SJCRH30 (cell line): Measurements from ENCODE around the gene ZEB2. TPM values are rescaled to one million over a fixed set of nuclear protein-coding genes. Genes with fewer than 3 reads are reported as not detected.
A peak's percentile ranks its signal among the peaks of the same experiment; 100 is the strongest.

ENCODE experiments used
- DNase-seq, 2 experiments: peaks; one replicate each; pipeline ENCODE4 v3.0.0-alpha.2; 2015 to 2020
- H3K27ac ChIP-seq: fragments of 250-450 bp; sonication (Bioruptor Pico); 2 replicates; pipeline ENCODE4 v1.5.1; 2020; ENCODE audit warnings: mild to moderate bottlenecking, moderate library complexity
- H3K27me3 ChIP-seq: fragments of 250-450 bp; sonication (Bioruptor Pico); 2 replicates; pipeline ENCODE4 v1.5.1; 2020; ENCODE audit warnings: mild to moderate bottlenecking, moderate library complexity
- H3K36me3 ChIP-seq: fragments of 250-450 bp; sonication (Bioruptor Pico); 2 replicates; pipeline ENCODE4 v1.5.1; 2020; ENCODE audit warnings: mild to moderate bottlenecking, moderate library complexity
- H3K4me1 ChIP-seq: fragments of 250-450 bp; sonication (Bioruptor Pico); 2 replicates; pipeline ENCODE4 v1.5.1; 2020; ENCODE audit warnings: mild to moderate bottlenecking, moderate library complexity
- H3K4me3 ChIP-seq: fragments of 250-450 bp; sonication (Bioruptor Pico); 2 replicates; pipeline ENCODE4 v1.5.1; 2020; ENCODE audit warnings: mild to moderate bottlenecking, moderate library complexity
- H3K9me3 ChIP-seq: fragments of 250-450 bp; sonication (Bioruptor Pico); replicated peaks from 2 replicates; pipeline ENCODE4 v1.5.1; 2020; ENCODE audit warnings: mild to moderate bottlenecking, moderate library complexity
- total RNA-seq: library from RNA; depleted of rRNA; stranded (reverse); fragments of >200 nt; shearing (Covaris generic); gene quantifications from 2 replicates; pipeline ENCODE4 v1.2.3, GENCODE V29; 2014

Gene ZEB2
- total RNA-seq, 1 experiment from 2014 or later: 69.1 TPM

DNA sequence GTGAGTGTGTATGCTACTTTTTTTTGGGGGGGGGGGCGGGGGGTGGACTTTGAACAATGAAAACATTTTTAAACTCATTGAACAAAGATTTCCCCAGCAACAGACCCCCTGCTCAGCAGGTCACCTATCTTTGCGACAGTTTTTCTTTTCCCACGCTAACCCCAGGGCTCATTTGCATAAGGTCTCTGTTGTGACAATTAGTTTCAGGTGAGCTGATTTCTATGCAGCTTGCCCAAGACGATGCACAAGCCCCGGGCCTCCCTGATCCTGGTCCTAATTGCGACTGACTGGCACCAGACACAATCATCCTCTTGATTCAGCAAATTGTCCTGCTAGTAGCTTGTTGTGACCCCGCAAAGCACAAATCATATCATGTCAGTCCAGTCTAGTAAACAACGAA lies 40.3 kb downstream of the ZEB2 start:
- no peak overlapping the region for H3K27ac ChIP-seq
- peaks cover 12% of the 10 kb centered on the region for H3K36me3 ChIP-seq
- H3K27me3 ChIP-seq: no peaks in the 10 kb centered on the region
- peaks cover 26% of the 10 kb centered on the region for H3K4me1 ChIP-seq
- H3K9me3 ChIP-seq: no peaks in the 10 kb centered on the region
- no peak overlapping the region for H3K4me3 ChIP-seq
- no peak for DNase-seq

DNA sequence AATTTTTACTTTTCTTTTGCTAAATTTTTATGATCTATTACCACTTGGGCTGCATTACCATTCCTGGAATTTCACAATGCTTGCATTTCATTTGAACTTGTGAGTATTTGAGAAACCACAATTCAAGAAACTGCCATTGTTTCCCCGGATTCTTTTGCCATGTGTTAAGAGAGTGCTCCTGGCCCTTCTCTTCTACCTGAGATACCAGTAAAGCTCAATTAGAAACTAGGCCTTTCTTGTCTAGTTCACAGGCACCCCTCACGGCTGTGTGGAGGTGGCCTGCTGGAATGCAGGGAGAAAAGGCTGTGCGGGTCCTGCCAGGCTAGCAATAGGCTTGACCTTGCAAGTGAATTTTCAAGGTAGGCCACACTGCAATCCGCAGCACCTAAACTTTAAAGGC lies 40.8 kb downstream of the ZEB2 start:
- DNase-seq: peak in 1 of 2 experiments; percentile 24
- H3K4me3 ChIP-seq: no peak overlapping the region
- no peak overlapping the region for H3K27ac ChIP-seq
- no peaks in the 10 kb centered on the region for H3K27me3 ChIP-seq
- no peaks in the 10 kb centered on the region for H3K9me3 ChIP-seq
- peaks cover 12% of the 10 kb centered on the region for H3K36me3 ChIP-seq
- H3K4me1 ChIP-seq: peaks cover 26% of the 10 kb centered on the region

GRCh38 chr2:144477957-144478311 lies 42.0 kb downstream of the ZEB2 start:
- peaks cover 7% of the 10 kb centered on the region for H3K36me3 ChIP-seq
- H3K27me3 ChIP-seq: no peaks in the 10 kb centered on the region
- peak; percentile 86 to 93 for DNase-seq
- H3K4me1 ChIP-seq: peaks cover 26% of the 10 kb centered on the region
- H3K27ac ChIP-seq: peak overlapping the region; percentile 63
- peak overlapping the region; percentile 1; the same call in 1 of the 2 replicates for H3K4me3 ChIP-seq
- H3K9me3 ChIP-seq: no peaks in the 10 kb centered on the region

DNA sequence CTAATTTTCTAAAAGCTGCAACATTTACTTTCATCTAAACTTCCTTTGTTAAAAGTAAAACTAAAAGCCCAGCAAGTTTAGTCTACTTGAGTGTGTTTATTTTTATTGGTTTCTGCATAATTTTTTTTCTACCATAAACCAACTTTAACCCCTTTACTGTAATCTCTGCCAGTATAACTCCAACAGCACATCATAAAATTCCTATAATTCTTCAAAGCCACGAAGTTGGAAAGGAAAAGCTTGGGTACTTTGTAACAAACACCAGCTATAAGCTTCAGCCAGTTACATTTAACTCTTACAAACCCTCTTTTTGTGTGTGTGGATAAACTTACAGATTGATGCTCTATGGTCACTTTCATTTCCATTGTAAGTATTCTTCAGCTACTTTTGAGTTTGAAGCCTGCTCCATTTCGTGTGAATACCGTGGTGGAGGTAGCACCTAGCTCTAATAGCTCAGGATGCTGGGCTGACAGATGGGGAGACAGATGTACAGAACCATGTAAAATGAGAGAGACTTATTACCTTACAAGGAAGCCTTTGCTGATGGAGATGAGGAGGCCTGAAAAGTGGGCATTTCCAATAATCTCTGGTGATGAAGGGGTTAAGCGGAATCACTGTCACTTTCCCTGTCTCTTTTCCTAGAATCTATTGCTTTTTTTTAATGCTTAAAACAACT lies 42.5 kb downstream of the ZEB2 start:
- Histone ChIP-seq H3K27me3 (no peaks in the 10 kb centered on the region), H3K9me3 (no peaks in the 10 kb centered on the region), H3K36me3 (peaks cover 3% of the 10 kb centered on the region), H3K4me3 (peak overlapping the region; percentile 1; the same call in 1 of the 2 replicates), H3K4me1 (peaks cover 26% of the 10 kb centered on the region), H3K27ac (peak overlapping the region; percentile 63)
- peak; percentile 26 to 70 for DNase-seq

DNA sequence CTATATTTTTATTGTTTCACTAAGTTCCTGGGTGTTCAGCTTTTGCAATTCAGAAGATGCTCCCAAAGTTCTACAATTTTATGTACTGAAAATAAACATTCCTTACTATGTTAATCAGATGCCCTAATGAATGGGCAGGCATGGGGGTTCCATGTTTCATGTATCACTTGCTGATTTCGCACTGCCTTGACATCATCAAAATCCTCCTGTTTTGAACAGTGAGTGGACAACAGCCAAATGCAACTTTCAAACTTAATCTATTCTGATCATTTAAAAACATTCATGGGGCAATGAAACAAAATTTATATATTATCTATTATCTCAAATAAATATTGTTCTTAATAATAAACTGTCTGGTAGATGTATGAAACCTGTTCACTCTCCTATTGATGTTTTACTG lies 43.2 kb downstream of the ZEB2 start:
- Histone ChIP-seq H3K27me3 (no peaks in the 10 kb centered on the region), H3K4me1 (peaks cover 26% of the 10 kb centered on the region), H3K9me3 (no peaks in the 10 kb centered on the region), H3K4me3 (no peak overlapping the region), H3K36me3 (peaks cover under 1% of the 10 kb centered on the region), H3K27ac (no peak overlapping the region)
- no peak for DNase-seq

GRCh38 chr2:144475569-144476275 lies 44.2 kb downstream of the ZEB2 start:
- DNase-seq: no peak
- Histone ChIP-seq H3K4me3 (no peak overlapping the region), H3K4me1 (peaks cover 26% of the 10 kb centered on the region), H3K27ac (no peak overlapping the region), H3K27me3 (no peaks in the 10 kb centered on the region), H3K36me3 (no peaks in the 10 kb centered on the region; the same call in none of the 2 replicates), H3K9me3 (no peaks in the 10 kb centered on the region)

GRCh38 chr2:144475044-144475443 lies 44.9 kb downstream of the ZEB2 start:
- no peak for DNase-seq
- Histone ChIP-seq H3K4me3 (no peak overlapping the region), H3K4me1 (peaks cover 26% of the 10 kb centered on the region), H3K27ac (no peak overlapping the region), H3K9me3 (no peaks in the 10 kb centered on the region), H3K27me3 (no peaks in the 10 kb centered on the region), H3K36me3 (no peaks in the 10 kb centered on the region; the same call in none of the 2 replicates)

DNA sequence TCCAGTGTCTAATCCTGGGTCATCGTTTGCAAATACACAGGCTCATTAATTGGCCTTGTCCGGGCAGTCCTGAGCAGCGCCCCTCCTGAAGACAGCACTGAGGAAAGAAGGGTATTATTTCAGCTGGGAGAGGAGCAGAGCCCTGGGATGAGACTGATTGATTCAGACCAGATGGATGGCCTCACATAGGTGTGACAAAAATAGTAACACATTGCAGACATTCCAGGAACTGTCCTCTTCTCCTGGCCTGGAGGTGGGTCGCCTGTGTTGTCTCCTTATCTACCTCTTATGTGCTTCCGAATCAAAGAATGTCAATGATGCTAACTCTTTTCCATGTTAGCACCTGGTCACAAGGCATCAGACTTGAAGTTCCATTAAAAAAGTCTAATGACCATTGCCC lies 45.9 kb downstream of the ZEB2 start:
- no peak overlapping the region for H3K27ac ChIP-seq
- no peaks in the 10 kb centered on the region for H3K9me3 ChIP-seq
- peaks cover 23% of the 10 kb centered on the region for H3K4me1 ChIP-seq
- H3K4me3 ChIP-seq: no peak overlapping the region
- H3K36me3 ChIP-seq: no peaks in the 10 kb centered on the region; the same call in 1 of the 2 replicates
- no peaks in the 10 kb centered on the region for H3K27me3 ChIP-seq
- DNase-seq: no peak

DNA sequence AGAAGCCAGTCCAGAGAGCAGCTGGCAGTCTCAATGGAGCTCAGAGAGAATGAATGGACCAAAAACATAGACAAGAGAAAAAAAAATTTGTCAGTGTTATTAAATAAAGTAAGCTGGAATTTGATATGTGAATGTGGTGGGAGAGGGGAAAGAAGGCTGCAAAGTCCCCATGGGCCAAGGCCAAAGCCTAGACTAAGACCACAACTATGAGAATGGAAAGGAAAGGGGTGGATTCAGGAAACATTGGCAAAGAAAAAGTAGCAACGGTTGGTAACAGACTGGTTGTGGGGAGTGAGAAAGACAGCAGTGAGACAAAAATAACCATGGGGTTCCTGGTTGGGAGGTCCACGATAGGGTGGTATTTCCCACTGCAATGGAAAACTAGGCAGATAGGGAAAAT lies 47.0 kb downstream of the ZEB2 start:
- H3K4me1 ChIP-seq: peaks cover 13% of the 10 kb centered on the region

DNA sequence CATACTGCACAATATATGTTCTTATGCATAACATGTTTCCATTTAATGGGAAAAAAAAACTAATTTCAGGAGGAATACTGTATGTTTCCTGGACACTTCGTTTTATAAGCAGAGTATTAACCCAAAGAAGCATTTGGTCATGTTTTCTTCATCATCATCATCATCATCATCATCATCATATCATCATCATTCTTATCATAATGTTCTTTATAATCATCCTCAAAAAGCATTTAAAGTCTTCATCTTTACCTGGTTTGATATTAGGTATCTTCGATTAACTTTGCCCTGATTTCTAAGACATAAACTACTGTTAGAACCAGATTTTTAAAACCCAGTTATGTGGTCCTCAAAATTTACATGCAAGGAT lies 47.9 kb downstream of the ZEB2 start:
- Histone ChIP-seq H3K9me3 (no peaks in the 10 kb centered on the region), H3K36me3 (no peaks in the 10 kb centered on the region; the same call in 1 of the 2 replicates), H3K4me1 (peaks cover 5% of the 10 kb centered on the region; the same call in 1 of the 2 replicates), H3K27ac (no peak overlapping the region), H3K27me3 (no peaks in the 10 kb centered on the region), H3K4me3 (no peak overlapping the region)
- DNase-seq: no peak

More for the DNA sequence above, 47.0 kb downstream of the ZEB2 start:
- Histone ChIP-seq H3K27me3 (no peaks in the 10 kb centered on the region), H3K36me3 (no peaks in the 10 kb centered on the region; the same call in 1 of the 2 replicates), H3K9me3 (no peaks in the 10 kb centered on the region), H3K27ac (no peak overlapping the region), H3K4me3 (no peak overlapping the region)
- DNase-seq: no peak

DNA sequence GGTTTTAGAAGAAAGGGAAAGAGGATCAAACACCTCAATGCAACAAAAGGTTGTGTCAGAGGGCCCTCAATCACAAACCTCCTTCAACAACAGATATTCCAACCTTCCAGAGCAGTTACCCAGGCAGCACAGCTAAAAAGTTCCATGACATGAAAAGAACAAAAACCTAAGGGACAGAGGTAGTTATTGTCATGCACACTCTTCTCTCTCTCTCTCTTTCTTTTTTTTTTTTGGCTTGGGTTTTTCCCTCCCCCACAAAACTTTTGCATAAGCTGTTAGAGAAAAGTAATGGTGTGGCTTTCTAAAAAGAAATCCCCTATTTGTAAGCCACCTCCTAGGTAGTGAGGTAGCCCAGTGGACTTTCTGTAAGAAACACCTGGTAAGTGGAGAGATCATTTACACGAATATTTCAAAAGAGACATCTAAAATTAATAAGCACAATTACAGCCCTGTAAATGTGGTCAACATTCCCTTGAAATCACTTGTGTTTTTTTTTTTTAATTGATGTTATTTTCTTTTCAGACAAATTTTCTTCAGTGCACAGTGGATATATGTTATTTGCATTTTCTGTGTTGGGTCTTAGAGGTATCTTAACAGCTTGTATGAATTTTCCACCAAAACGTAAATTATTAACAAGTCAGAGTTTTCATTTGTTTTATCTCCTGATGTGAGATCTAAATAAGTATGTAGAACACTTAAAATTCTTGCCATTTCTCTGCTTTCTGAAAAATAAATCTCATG lies 48.4 kb downstream of the ZEB2 start:
- no peak for DNase-seq
- H3K9me3 ChIP-seq: no peaks in the 10 kb centered on the region
- no peaks in the 10 kb centered on the region; the same call in 1 of the 2 replicates for H3K36me3 ChIP-seq
- peaks cover under 1% of the 10 kb centered on the region; the same call in 1 of the 2 replicates for H3K4me1 ChIP-seq
- no peak overlapping the region for H3K27ac ChIP-seq
- no peak overlapping the region for H3K4me3 ChIP-seq
- H3K27me3 ChIP-seq: no peaks in the 10 kb centered on the region

DNA sequence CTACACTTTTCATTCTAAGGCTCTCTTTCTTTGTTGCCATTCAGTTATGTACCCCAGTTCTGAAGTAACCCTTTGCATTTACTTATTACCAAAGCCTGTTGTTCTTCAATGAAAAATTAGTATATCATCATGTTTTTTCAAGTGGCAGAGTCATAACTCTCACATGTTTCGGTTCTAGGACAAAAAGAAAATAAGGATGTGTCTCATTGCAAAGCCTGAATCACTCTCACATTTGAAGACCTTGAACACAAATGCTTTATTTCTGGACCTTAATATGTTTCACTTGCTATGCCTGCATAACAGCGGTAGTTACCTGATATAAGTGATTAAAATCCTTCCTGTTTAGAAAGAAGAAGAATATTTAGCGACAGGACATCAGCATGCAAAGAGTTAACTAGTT lies 49.1 kb downstream of the ZEB2 start:
- Histone ChIP-seq H3K4me3 (no peak overlapping the region), H3K27ac (no peak overlapping the region), H3K27me3 (no peaks in the 10 kb centered on the region), H3K9me3 (no peaks in the 10 kb centered on the region), H3K4me1 (no peaks in the 10 kb centered on the region), H3K36me3 (no peaks in the 10 kb centered on the region; the same call in 1 of the 2 replicates)
- no peak for DNase-seq

DNA sequence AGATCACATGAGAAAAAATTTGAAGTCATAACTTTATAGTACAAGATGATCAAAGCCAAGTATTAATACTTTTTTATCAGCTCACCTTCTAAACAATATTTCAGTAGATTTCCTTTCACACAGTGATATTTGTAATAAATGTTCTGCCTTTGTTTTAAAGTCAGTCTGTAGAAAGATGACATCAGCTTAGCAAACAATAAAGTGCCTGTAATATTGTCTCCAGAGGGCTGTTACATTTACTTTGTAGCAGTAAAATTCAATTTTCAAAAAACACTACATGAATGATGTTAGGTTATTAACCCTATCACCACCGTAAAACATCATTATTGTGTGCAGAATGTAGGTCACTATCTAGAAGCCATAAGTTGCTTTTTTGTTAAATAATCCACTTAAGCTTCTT lies 49.6 kb downstream of the ZEB2 start:
- Histone ChIP-seq H3K36me3 (no peaks in the 10 kb centered on the region; the same call in 1 of the 2 replicates), H3K4me3 (no peak overlapping the region), H3K27ac (no peak overlapping the region), H3K9me3 (no peaks in the 10 kb centered on the region), H3K4me1 (no peaks in the 10 kb centered on the region), H3K27me3 (no peaks in the 10 kb centered on the region)
- no peak for DNase-seq

- Histone ChIP-seq H3K27ac (no peak overlapping the region), H3K4me3 (no peak overlapping the region), H3K36me3 (no peaks in the 10 kb centered on the region; the same call in 1 of the 2 replicates), H3K27me3 (no peaks in the 10 kb centered on the region), H3K9me3 (no peaks in the 10 kb centered on the region), H3K4me1 (no peaks in the 10 kb centered on the region)
- no peak for DNase-seq
Measured at GRCh38 chr2:144469798-144470197, 50.1 kb downstream of the ZEB2 start.
